Neural cell (in vitro differentiated cells): Measurements from ENCODE around the gene IDH3G. TPM values are rescaled to one million over a fixed set of nuclear protein-coding genes. Genes with fewer than 3 reads are reported as not detected.

Source experiments
- H2AFZ ChIP-seq: fragments of 200-600, 300-800 bp; sonication (generic), shearing (Covaris generic); 2 replicates; pipeline ENCODE4 v1.6.0; 2014; ENCODE audit warnings: low read depth, mild to moderate bottlenecking, antibody characterized with exemption, low read length, moderate library complexity
- H3F3A ChIP-seq: fragments of 200-600 bp; shearing (Covaris generic); 2 replicates; pipeline ENCODE4 v1.6.1; 2016; ENCODE audit warnings: mild to moderate bottlenecking, moderate library complexity, mixed read lengths, antibody characterized with exemption, low read length; ENCODE audit not compliant: insufficient read depth, poor library complexity, severe bottlenecking
- H3K27ac ChIP-seq: fragments of 200-600, 300-800 bp; sonication (generic), shearing (Covaris generic); 2 replicates; pipeline ENCODE4 v1.5.1; 2014; ENCODE audit warnings: mild to moderate bottlenecking, low read length, moderate library complexity
- H3K27me3 ChIP-seq: fragments of 300-800, 200-600 bp; sonication (generic), shearing (Covaris generic); 2 replicates; pipeline ENCODE4 v1.6.0; 2014; ENCODE audit warnings: mild to moderate bottlenecking, low read depth, low read length, moderate library complexity; ENCODE audit not compliant: insufficient read depth
- H3K36me3 ChIP-seq: fragments of 300-800, 200-600 bp; sonication (generic), shearing (Covaris generic); 2 replicates; pipeline ENCODE4 v1.5.1; 2014; ENCODE audit warnings: mild to moderate bottlenecking, antibody characterized with exemption, low read length, moderate library complexity; ENCODE audit not compliant: insufficient read depth
- H3K4me2 ChIP-seq: fragments of 300-800, 200-600 bp; sonication (generic), shearing (Covaris generic); 2 replicates; pipeline ENCODE4 v1.6.0; 2014; ENCODE audit warnings: mild to moderate bottlenecking, low read length
- H3K4me3 ChIP-seq: fragments of 300-800, 200-600 bp; sonication (generic), shearing (Covaris generic); 2 replicates; pipeline ENCODE4 v1.5.1; 2014; ENCODE audit warnings: mild to moderate bottlenecking, low read length, moderate library complexity
- H3K79me2 ChIP-seq: fragments of 200-600 bp; shearing (Covaris generic); replicated peaks from 2 replicates; pipeline ENCODE4 v1.6.0; 2014; ENCODE audit warnings: mild to moderate bottlenecking, low read length, moderate library complexity; ENCODE audit not compliant: insufficient read depth
- H3K9ac ChIP-seq: fragments of 300-800, 200-600 bp; sonication (generic), shearing (Covaris generic); 2 replicates; pipeline ENCODE4 v1.6.1; 2016; ENCODE audit warnings: mild to moderate bottlenecking, low read length, mixed read lengths
- H3K9me2 ChIP-seq: fragments of 200-600 bp; shearing (Covaris generic); 2 replicates; pipeline ENCODE4 v1.6.1; 2016; ENCODE audit warnings: mild to moderate bottlenecking, low read length, mixed read lengths; ENCODE audit not compliant: insufficient read depth
- H3K9me3 ChIP-seq: fragments of 200-600, 300-800 bp; sonication (generic), shearing (Covaris generic); 2 replicates; pipeline ENCODE4 v1.6.1; 2016; ENCODE audit warnings: mild to moderate bottlenecking, mixed run types, low read length, moderate library complexity, mixed read lengths
- H4K20me1 ChIP-seq: fragments of 200-600 bp; shearing (Covaris generic); 2 replicates; pipeline ENCODE4 v1.6.1; 2016; ENCODE audit warnings: mild to moderate bottlenecking, mixed run types; ENCODE audit not compliant: insufficient read depth
- EP300 ChIP-seq: fragments of 450-650 bp; conservative IDR thresholded peaks from 2 replicates; pipeline ENCODE4 v1.6.1; 2014; ENCODE audit warnings: antibody characterized with exemption, mild to moderate bottlenecking, moderate library complexity; ENCODE audit not compliant: poor library complexity, severe bottlenecking
- EZH2 ChIP-seq: fragments of 200-600, 300-800 bp; shearing (Covaris generic), sonication (generic); IDR thresholded peaks from 2 replicates; pipeline ENCODE4 v1.6.1; 2014; ENCODE audit warnings: antibody characterized with exemption, low read length, borderline replicate concordance, mild to moderate bottlenecking; ENCODE audit not compliant: insufficient read depth, poor library complexity, severe bottlenecking
- MXI1 ChIP-seq: fragments of 450-650 bp; conservative IDR thresholded peaks from 2 replicates; pipeline ENCODE4 v1.6.1; 2014; ENCODE audit warnings: antibody characterized with exemption, mild to moderate bottlenecking; ENCODE audit not compliant: poor library complexity, severe bottlenecking
- POLR2AphosphoS5 ChIP-seq: IDR thresholded peaks from 2 replicates; pipeline ENCODE4 v1.6.1; 2012
- RAD21 ChIP-seq: fragments of 450-650 bp; conservative IDR thresholded peaks from 2 replicates; pipeline ENCODE4 v1.6.1; 2014; ENCODE audit warnings: antibody characterized with exemption, mild to moderate bottlenecking, moderate library complexity
- REST ChIP-seq: IDR thresholded peaks from 2 replicates; pipeline ENCODE4 v1.6.1; 2012; ENCODE audit warnings: borderline replicate concordance
- SMC3 ChIP-seq: fragments of 450-650 bp; conservative IDR thresholded peaks from 2 replicates; pipeline ENCODE4 v1.6.1; 2014; ENCODE audit warnings: antibody characterized with exemption, mild to moderate bottlenecking, moderate library complexity; ENCODE audit not compliant: poor library complexity
- TAF1 ChIP-seq: IDR thresholded peaks from 2 replicates; pipeline ENCODE4 v1.6.1; 2012; ENCODE audit warnings: low read depth
- polyA plus RNA-seq: library from polyadenylated mRNA; depleted of rRNA; stranded (reverse); fragments of >200 nt; gene quantifications from 2 replicates; pipeline ENCODE4 v1.2.3, GENCODE V29; 2014
- TF ChIP-seq, protein P1 (sequence below): fragments of 450-650 bp; IDR thresholded peaks from 2 replicates; pipeline ENCODE4 v1.5.1; 2014; ENCODE audit warnings: antibody characterized with exemption, mild to moderate bottlenecking, moderate library complexity; ENCODE audit not compliant: poor library complexity, severe bottlenecking

The IDH3G gene
- polyA plus RNA-seq, 1 donor from 2014 or later: 64.7 TPM

GRCh38 chrX:153780678-153781427 is 13.3 kb downstream of the IDH3G start, which contains the start of gene SRPK3:
Gene SRPK3 (plus strand): TSS chrX:153781041. CDS start chrX:153781087, 46 bp downstream.
- Histone ChIP-seq H3K4me2 (no peak within 1 kb of the TSS), H3K9me2 (no peaks in the 10 kb centered on the region), H3K79me2 (no peaks in the 10 kb centered on the region), H3K9me3 (no peaks in the 10 kb centered on the region), H3K36me3 (no peaks in the 10 kb centered on the region), H4K20me1 (no peaks in the 10 kb centered on the region), H3K27ac (no peak within 1 kb of the TSS), H2AFZ (no peak within 1 kb of the TSS), H3K9ac (no peak within 1 kb of the TSS), H3K27me3 (no peaks in the 10 kb centered on the region), H3K4me3 (no peak within 1 kb of the TSS), H3F3A (no peaks in the 10 kb centered on the region)
- TF ChIP-seq EP300 (no peak), MXI1 (no peak), TAF1 (no peak), REST (no peak), RAD21 (no peak), SMC3 (no peak), EZH2 (no peak), POLR2AphosphoS5 (no peak)
- TF ChIP-seq, protein P1, sequence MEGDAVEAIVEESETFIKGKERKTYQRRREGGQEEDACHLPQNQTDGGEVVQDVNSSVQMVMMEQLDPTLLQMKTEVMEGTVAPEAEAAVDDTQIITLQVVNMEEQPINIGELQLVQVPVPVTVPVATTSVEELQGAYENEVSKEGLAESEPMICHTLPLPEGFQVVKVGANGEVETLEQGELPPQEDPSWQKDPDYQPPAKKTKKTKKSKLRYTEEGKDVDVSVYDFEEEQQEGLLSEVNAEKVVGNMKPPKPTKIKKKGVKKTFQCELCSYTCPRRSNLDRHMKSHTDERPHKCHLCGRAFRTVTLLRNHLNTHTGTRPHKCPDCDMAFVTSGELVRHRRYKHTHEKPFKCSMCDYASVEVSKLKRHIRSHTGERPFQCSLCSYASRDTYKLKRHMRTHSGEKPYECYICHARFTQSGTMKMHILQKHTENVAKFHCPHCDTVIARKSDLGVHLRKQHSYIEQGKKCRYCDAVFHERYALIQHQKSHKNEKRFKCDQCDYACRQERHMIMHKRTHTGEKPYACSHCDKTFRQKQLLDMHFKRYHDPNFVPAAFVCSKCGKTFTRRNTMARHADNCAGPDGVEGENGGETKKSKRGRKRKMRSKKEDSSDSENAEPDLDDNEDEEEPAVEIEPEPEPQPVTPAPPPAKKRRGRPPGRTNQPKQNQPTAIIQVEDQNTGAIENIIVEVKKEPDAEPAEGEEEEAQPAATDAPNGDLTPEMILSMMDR: no peak

GRCh38 chrX:153779891-153780677 is 14.1 kb downstream of the IDH3G start:
- H3K79me2 ChIP-seq: no peaks in the 10 kb centered on the region
- H3K9ac ChIP-seq: no peak overlapping the region
- H4K20me1 ChIP-seq: no peaks in the 10 kb centered on the region
- no peaks in the 10 kb centered on the region for H3K9me2 ChIP-seq
- H3K36me3 ChIP-seq: no peaks in the 10 kb centered on the region
- H3K27me3 ChIP-seq: no peaks in the 10 kb centered on the region
- no peak for TF ChIP-seq EZH2
- TF ChIP-seq, protein P1: no peak
- no peak for TF ChIP-seq RAD21
- TF ChIP-seq REST: no peak
- TF ChIP-seq SMC3: no peak
- TF ChIP-seq TAF1: no peak
- TF ChIP-seq MXI1: no peak
- no peak for TF ChIP-seq EP300
- TF ChIP-seq POLR2AphosphoS5: no peak
- H3F3A ChIP-seq: no peaks in the 10 kb centered on the region
- H3K27ac ChIP-seq: no peak overlapping the region
- no peaks in the 10 kb centered on the region for H3K9me3 ChIP-seq
- no peak overlapping the region for H3K4me2 ChIP-seq
- no peak overlapping the region for H3K4me3 ChIP-seq
- H2AFZ ChIP-seq: no peak overlapping the region
